IMR-90 (cell line): ENCODE measurements around the gene KRTAP4-16.
"Not testable (repeated sequence)": the region's sequence is repeated elsewhere in the genome, so short reads cannot be mapped to it uniquely, and the experiment has no call there.

Experiments used
- CEBPB ChIP-seq: IDR thresholded peaks from 2 replicates; pipeline ENCODE4 v1.6.1; 2012; ENCODE audit warnings: low read depth, low read length, improper control_type of control experiment
- FOS ChIP-seq: fragments of 150-350 bp; IDR thresholded peaks from 2 replicates; pipeline ENCODE4 v1.6.1; 2016; ENCODE audit warnings: low read depth, low read length
- MAFK ChIP-seq: IDR thresholded peaks from 2 replicates; pipeline ENCODE4 v1.6.1; 2012; ENCODE audit warnings: low read depth, low read length, improper control_type of control experiment
- MAZ ChIP-seq: IDR thresholded peaks from 2 replicates; pipeline ENCODE4 v1.6.1; 2012; ENCODE audit warnings: low read depth, mild to moderate bottlenecking, low read length, improper control_type of control experiment, moderate library complexity, borderline replicate concordance
- MXI1 ChIP-seq: IDR thresholded peaks from 2 replicates; pipeline ENCODE4 v1.6.1; 2012; ENCODE audit warnings: low read depth, mild to moderate bottlenecking, low read length, moderate library complexity, borderline replicate concordance
- NFE2L2 ChIP-seq: fragments of 150-350 bp; IDR thresholded peaks from 2 replicates; pipeline ENCODE4 v1.6.1; 2016; ENCODE audit warnings: low read depth, mild to moderate bottlenecking, low read length
- POLR2A ChIP-seq: IDR thresholded peaks from 2 replicates; pipeline ENCODE4 v1.6.1; 2012; ENCODE audit warnings: mild to moderate bottlenecking, low read depth, low read length
- RAD21 ChIP-seq: IDR thresholded peaks from 2 replicates; pipeline ENCODE4 v1.6.1; 2012; ENCODE audit warnings: low read length, improper control_type of control experiment
- RCOR1 ChIP-seq: IDR thresholded peaks from 2 replicates; pipeline ENCODE4 v1.6.1; 2012; ENCODE audit warnings: mild to moderate bottlenecking, low read length, improper control_type of control experiment; ENCODE audit not compliant: insufficient replicate concordance
- RFX5 ChIP-seq: IDR thresholded peaks from 2 replicates; pipeline ENCODE4 v1.8.0; 2012; ENCODE audit warnings: low read depth, mild to moderate bottlenecking, low read length, moderate library complexity
- SMC3 ChIP-seq: fragments of 150-350 bp; IDR thresholded peaks from 2 replicates; pipeline ENCODE4 v1.6.1; 2016; ENCODE audit warnings: low read depth, mild to moderate bottlenecking, antibody characterized with exemption, low read length, moderate library complexity
- USF2 ChIP-seq: fragments of 150-350 bp; IDR thresholded peaks from 2 replicates; pipeline ENCODE4 v1.6.1; 2017; ENCODE audit warnings: mild to moderate bottlenecking, antibody characterized with exemption, low read length, low read depth
- TF ChIP-seq, protein P1 (sequence below): conservative IDR thresholded peaks from 2 replicates; pipeline ENCODE4 v1.5.1; 2012; ENCODE audit warnings: mild to moderate bottlenecking, low read depth, low read length, improper control_type of control experiment
- TF ChIP-seq, protein P2 (sequence below): fragments of 150-350 bp; IDR thresholded peaks from 2 replicates; pipeline ENCODE4 v1.6.1; 2016; ENCODE audit warnings: low read depth, mild to moderate bottlenecking, low read length, moderate library complexity, borderline replicate concordance

- TF ChIP-seq POLR2A, SMC3, NFE2L2, MAFK, RAD21, FOS, MXI1, MAZ, RFX5, USF2, RCOR1, CEBPB: not testable (repeated sequence)
- TF ChIP-seq, protein P1, sequence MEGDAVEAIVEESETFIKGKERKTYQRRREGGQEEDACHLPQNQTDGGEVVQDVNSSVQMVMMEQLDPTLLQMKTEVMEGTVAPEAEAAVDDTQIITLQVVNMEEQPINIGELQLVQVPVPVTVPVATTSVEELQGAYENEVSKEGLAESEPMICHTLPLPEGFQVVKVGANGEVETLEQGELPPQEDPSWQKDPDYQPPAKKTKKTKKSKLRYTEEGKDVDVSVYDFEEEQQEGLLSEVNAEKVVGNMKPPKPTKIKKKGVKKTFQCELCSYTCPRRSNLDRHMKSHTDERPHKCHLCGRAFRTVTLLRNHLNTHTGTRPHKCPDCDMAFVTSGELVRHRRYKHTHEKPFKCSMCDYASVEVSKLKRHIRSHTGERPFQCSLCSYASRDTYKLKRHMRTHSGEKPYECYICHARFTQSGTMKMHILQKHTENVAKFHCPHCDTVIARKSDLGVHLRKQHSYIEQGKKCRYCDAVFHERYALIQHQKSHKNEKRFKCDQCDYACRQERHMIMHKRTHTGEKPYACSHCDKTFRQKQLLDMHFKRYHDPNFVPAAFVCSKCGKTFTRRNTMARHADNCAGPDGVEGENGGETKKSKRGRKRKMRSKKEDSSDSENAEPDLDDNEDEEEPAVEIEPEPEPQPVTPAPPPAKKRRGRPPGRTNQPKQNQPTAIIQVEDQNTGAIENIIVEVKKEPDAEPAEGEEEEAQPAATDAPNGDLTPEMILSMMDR: not testable (repeated sequence)
- TF ChIP-seq, protein P2, sequence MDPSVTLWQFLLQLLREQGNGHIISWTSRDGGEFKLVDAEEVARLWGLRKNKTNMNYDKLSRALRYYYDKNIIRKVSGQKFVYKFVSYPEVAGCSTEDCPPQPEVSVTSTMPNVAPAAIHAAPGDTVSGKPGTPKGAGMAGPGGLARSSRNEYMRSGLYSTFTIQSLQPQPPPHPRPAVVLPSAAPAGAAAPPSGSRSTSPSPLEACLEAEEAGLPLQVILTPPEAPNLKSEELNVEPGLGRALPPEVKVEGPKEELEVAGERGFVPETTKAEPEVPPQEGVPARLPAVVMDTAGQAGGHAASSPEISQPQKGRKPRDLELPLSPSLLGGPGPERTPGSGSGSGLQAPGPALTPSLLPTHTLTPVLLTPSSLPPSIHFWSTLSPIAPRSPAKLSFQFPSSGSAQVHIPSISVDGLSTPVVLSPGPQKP: not testable (repeated sequence)
Measured at GRCh38 chr17:41084100-41084856, 17.7 kb downstream of the KRTAP4-16 start, which contains the start of gene KRTAP4-7.
